GM10847 (cell line): ENCODE measurements around the gene ZNF14.
A peak's percentile ranks its signal among the peaks of the same experiment; 100 is the strongest.

Experiments used
- POLR2A ChIP-seq: IDR thresholded peaks from 2 replicates; pipeline ENCODE4 v1.6.1; 2011; ENCODE audit not compliant: insufficient read length; ENCODE audit errors: extremely low read depth

The ZNF14 gene

GRCh38 chr19:19711306-19711933 lies 21.5 kb downstream of the ZNF14 start:
- TF ChIP-seq POLR2A, result no peak

GRCh38 chr19:19710506-19710905 lies 22.4 kb downstream of the ZNF14 start:
- no peak for TF ChIP-seq POLR2A

- TF ChIP-seq POLR2A, result no peak
Observed at GRCh38 chr19:19704836-19705235, 28.1 kb downstream of the ZNF14 start.

- TF ChIP-seq POLR2A, result no peak
Observed at GRCh38 chr19:19697589-19697988, 35.3 kb downstream of the ZNF14 start.

- no peak for TF ChIP-seq POLR2A
Observed at GRCh38 chr19:19696386-19696785, 36.5 kb downstream of the ZNF14 start.

- no peak for TF ChIP-seq POLR2A
Observed at GRCh38 chr19:19691683-19692082, 41.2 kb downstream of the ZNF14 start.

DNA sequence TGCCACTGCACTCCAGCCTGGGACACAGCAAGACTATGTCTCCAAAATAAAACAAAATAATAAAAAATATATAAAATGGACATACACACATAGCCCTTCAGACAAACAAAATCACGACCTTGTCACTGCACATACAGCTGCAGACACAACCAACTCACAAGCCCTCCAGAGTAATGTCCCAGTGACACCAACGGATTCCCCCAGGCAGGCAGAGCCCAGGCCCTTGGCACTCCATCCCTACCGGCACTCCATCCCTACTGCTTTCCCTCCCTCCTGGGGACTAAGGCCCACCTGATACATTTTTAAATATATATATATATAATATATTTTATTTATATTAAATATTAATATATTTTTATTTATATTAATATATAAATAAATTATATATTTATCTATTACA lies 45.8 kb downstream of the ZNF14 start:
- TF ChIP-seq POLR2A, result no peak

- no peak for TF ChIP-seq POLR2A
Observed at GRCh38 chr19:19686580-19686979, 46.3 kb downstream of the ZNF14 start.

- TF ChIP-seq POLR2A, result no peak
Observed at GRCh38 chr19:19679176-19680073, 53.5 kb downstream of the ZNF14 start.

DNA sequence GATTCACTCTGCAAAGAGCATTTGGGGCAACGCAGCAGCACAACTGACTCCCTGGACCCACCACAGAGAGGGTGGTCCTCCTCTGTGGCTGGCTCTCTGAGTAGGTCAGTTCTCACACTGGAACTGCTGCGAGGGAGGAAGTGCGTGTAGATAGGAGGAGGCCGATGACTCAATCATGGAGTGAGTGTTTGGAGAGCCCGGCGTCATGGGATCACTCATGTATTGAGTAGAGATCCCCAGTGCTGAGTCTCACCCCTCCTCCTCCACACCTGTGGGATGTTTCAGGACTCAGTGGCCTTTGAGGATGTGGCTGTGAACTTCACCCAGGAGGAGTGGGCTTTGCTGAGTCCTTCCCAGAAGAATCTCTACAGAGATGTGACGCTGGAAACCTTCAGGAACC lies 55.3 kb downstream of the ZNF14 start:
- no peak for TF ChIP-seq POLR2A

- no peak for TF ChIP-seq POLR2A
Observed at GRCh38 chr19:19674315-19674714, 58.6 kb downstream of the ZNF14 start.

- TF ChIP-seq POLR2A, result no peak
Observed at GRCh38 chr19:19672816-19673215, 60.1 kb downstream of the ZNF14 start.

GRCh38 chr19:19670070-19670551 lies 62.8 kb downstream of the ZNF14 start:
- no peak for TF ChIP-seq POLR2A

- TF ChIP-seq POLR2A, result peak; percentile 75
Observed at GRCh38 chr19:19668230-19669012, 64.5 kb downstream of the ZNF14 start, which contains the start of gene ZNF101. Gene ZNF101, plus strand, starts transcription at chr19:19668839. Its CDS starts 125 bp downstream, at chr19:19668964.
